Sigmoid colon (tissue), 7 donors: ENCODE measurements around the gene TMEM209. TPM values are rescaled to one million over a fixed set of nuclear protein-coding genes. Genes with fewer than 3 reads are reported as not detected.

Experiments
- DNase-seq: peaks from one replicate; pipeline ENCODE4 v3.0.0-alpha.2; 2019
- H3K27ac ChIP-seq, 4 donors: fragments of 200-600 bp; sonication (generic); one replicate each; pipeline ENCODE4 v1.5.1; 2016 to 2019; ENCODE audit warnings: mild to moderate bottlenecking in 1 of 4
- H3K27me3 ChIP-seq, 3 donors: fragments of 200-600 bp; sonication (generic); one replicate each; pipeline ENCODE4 v1.5.1; 2019; ENCODE audit warnings: mild to moderate bottlenecking in 1 of 3
- H3K36me3 ChIP-seq, 4 donors: fragments of 200-600 bp; sonication (generic); one replicate each; pipeline ENCODE4 v1.5.1; 2016 to 2019
- H3K4me1 ChIP-seq, 4 donors: fragments of 200-600 bp; sonication (generic); one replicate each; pipeline ENCODE4 v1.5.1; 2017 to 2019
- H3K4me3 ChIP-seq, 4 donors: fragments of 200-600 bp; sonication (generic); one replicate each; pipeline ENCODE4 v1.5.1; 2017 to 2019; ENCODE audit warnings: mild to moderate bottlenecking in 2 of 4, moderate library complexity in 1 of 4
- H3K9me3 ChIP-seq, 4 donors: fragments of 200-600 bp in 3 of 4; sonication (generic) in 3 of 4; one replicate each; pipeline versions ENCODE4 v1.5.1 to v1.6.1; 2013 to 2019
- EP300 ChIP-seq, 4 donors: sonication (generic); formaldehyde crosslinking; IDR thresholded peaks; one replicate each; pipeline ENCODE4 v1.6.1; 2017; ENCODE audit warnings: antibody characterized with exemption in 4 of 4
- POLR2A ChIP-seq, 2 donors: fragments of 450-650 bp; IDR thresholded peaks; one replicate each; pipeline ENCODE4 v1.6.1; 2016; ENCODE audit warnings: antibody characterized with exemption in 2 of 2, mild to moderate bottlenecking in 2 of 2, moderate library complexity in 2 of 2
- POLR2AphosphoS5 ChIP-seq, 4 donors: sonication (generic); formaldehyde crosslinking; IDR thresholded peaks; one replicate each; pipeline ENCODE4 v1.6.1; 2017; ENCODE audit warnings: antibody characterized with exemption in 4 of 4
- WGBS, 2 donors: extraction: QIAGEN DNeasy Blood & Tissue Kit; methylation state at CpG; one replicate each; pipeline ENCODE4 v1.1.7; 2013; 5-methylcytosine and 5-hydroxymethylcytosine counted together
- intact Hi-C: fragments of 100-400 bp; cut with DNase I; formaldehyde crosslinking; loops from one replicate; pipeline ENCODE4 v1.15.1; 2023
- polyA plus RNA-seq, 3 donors: library from polyadenylated mRNA; stranded (reverse); fragments of 200-250 nt; gene quantifications; one replicate each; pipeline ENCODE4 v1.2.3, GENCODE V29; 2013
- total RNA-seq, 4 donors: library from RNA; depleted of rRNA; stranded (reverse); fragments of >200 nt; gene quantifications; one replicate each; pipeline ENCODE4 v1.1.0, GENCODE V29; 2016
- TF ChIP-seq, protein P1 (sequence below), 4 experiments: fragments of 450-650 bp in 3 of 4; fragments of 200-600 bp in 1 of 4; IDR thresholded peaks; one replicate each; pipeline ENCODE4 v1.5.1; 2016 to 2019; ENCODE audit warnings: antibody characterized with exemption in 4 of 4, mild to moderate bottlenecking in 3 of 4, moderate library complexity in 2 of 4
- donor health status: healthy with polysubstance abuse.
- donor health status: Bipolar disorder and iron deficiency.
- donor health status: healthy.

The TMEM209 gene
- total and polyA plus RNA-seq, 7 donors: 3.0 to 9.9 (median 8.7) TPM

GRCh38 chr7:130137207-130137606, 68.0 kb downstream of the TMEM209 start:
- Histone ChIP-seq H3K27me3 (no peaks in the 10 kb centered on the region), H3K9me3 (no peaks in the 10 kb centered on the region), H3K4me3 (no peak overlapping the region), H3K36me3 (peaks cover 0 to 40% (median 8%) of the 10 kb centered on the region in 4 donors), H3K4me1 (peaks cover 0 to 15% (median 14%) of the 10 kb centered on the region in 4 donors), H3K27ac (no peak overlapping the region)
- WGBS, 2 donors: 96 to 99% methylated on average over 4 of the region's 4 CpGs
- intact Hi-C loops: no loop called here
- TF ChIP-seq EP300 (IDR thresholded peaks at IDR 0.05): no peak
- DNase-seq: no peak

DNA sequence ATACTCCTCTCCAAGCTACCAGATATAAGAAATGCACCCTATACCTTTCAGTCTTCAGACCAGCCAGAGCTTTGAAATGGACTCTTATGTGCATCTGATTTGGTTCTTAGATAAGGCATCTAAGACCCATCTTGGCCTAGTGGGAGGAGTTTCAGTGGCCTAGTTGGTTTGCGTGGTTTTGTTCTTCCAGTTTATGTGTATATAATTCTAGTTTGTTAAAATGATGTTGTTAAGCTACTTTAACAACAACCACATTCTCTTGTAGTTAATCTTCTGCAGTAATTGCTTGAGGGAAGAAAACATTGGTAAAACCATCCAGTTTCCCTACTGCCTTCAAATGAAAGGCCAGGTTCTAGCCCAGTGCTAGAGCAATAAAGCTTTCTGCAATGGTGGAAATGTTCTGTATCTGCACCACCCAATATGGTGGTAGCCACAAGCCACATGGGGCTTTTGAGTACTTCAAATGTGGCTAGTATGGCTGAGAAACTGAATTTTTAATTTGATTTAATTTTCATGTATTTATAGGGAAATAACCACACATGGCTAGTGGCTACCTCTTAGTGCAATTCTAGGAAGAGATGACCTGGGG, 68.5 kb downstream of the TMEM209 start:
- no peak overlapping the region for H3K27ac ChIP-seq
- H3K36me3 ChIP-seq: peaks cover 0 to 46% (median 8%) of the 10 kb centered on the region in 4 donors

GRCh38 chr7:130135208-130136205, 69.7 kb downstream of the TMEM209 start:
- WGBS, 2 donors: 95 to 96% methylated on average over 10 of the region's 10 CpGs
- Histone ChIP-seq H3K36me3 (peaks cover 0 to 57% (median 8%) of the 10 kb centered on the region in 4 donors), H3K9me3 (no peaks in the 10 kb centered on the region), H3K27ac (no peak overlapping the region), H3K4me3 (no peak overlapping the region), H3K4me1 (peaks cover 0 to under 1% (median 0%) of the 10 kb centered on the region in 4 donors), H3K27me3 (no peaks in the 10 kb centered on the region)
- DNase-seq: no peak
- intact Hi-C loops: no loop called here
- TF ChIP-seq, protein P1, sequence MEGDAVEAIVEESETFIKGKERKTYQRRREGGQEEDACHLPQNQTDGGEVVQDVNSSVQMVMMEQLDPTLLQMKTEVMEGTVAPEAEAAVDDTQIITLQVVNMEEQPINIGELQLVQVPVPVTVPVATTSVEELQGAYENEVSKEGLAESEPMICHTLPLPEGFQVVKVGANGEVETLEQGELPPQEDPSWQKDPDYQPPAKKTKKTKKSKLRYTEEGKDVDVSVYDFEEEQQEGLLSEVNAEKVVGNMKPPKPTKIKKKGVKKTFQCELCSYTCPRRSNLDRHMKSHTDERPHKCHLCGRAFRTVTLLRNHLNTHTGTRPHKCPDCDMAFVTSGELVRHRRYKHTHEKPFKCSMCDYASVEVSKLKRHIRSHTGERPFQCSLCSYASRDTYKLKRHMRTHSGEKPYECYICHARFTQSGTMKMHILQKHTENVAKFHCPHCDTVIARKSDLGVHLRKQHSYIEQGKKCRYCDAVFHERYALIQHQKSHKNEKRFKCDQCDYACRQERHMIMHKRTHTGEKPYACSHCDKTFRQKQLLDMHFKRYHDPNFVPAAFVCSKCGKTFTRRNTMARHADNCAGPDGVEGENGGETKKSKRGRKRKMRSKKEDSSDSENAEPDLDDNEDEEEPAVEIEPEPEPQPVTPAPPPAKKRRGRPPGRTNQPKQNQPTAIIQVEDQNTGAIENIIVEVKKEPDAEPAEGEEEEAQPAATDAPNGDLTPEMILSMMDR (IDR thresholded peaks at IDR 0.05): no peak
- no peak for TF ChIP-seq EP300 (IDR thresholded peaks at IDR 0.05)
- no peak for TF ChIP-seq POLR2A (IDR thresholded peaks at IDR 0.05)
- no peak for TF ChIP-seq POLR2AphosphoS5 (IDR thresholded peaks at IDR 0.05)

More for the DNA sequence above, 68.5 kb downstream of the TMEM209 start:
- 89 to 94% methylated on average over 1 of the region's 1 CpG for WGBS, 2 donors
- H3K27me3 ChIP-seq: no peaks in the 10 kb centered on the region
- intact Hi-C loops: no loop called here
- H3K9me3 ChIP-seq: no peaks in the 10 kb centered on the region
- TF ChIP-seq EP300 (IDR thresholded peaks at IDR 0.05) (no peak), POLR2A (IDR thresholded peaks at IDR 0.05) (no peak), POLR2AphosphoS5 (IDR thresholded peaks at IDR 0.05) (no peak)
- TF ChIP-seq, protein P1 (IDR thresholded peaks at IDR 0.05): no peak
- peaks cover 0 to 11% (median 9%) of the 10 kb centered on the region in 4 donors for H3K4me1 ChIP-seq
- no peak for DNase-seq
- H3K4me3 ChIP-seq: no peak overlapping the region

DNA sequence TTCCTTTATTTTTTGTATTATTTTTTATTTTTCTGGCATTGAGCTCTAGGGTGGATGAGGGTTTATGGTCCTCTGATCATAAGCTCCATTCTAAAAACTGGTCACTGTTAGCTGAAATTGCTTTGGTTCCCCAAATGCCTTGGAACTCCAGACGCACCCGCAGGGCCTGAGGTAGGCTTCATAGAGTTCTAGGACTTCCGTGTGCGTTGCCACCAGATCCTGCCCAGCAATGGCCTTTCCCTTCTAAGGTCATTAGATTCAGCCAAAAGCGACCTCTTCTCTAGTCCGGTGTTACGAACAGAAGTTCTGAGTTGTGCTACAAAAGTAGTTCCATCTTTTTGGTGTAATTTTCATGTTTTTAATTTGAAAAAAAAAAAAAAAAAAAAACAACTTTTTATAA, 70.5 kb downstream of the TMEM209 start:
- TF ChIP-seq EP300 (IDR thresholded peaks at IDR 0.05) (no peak), POLR2AphosphoS5 (IDR thresholded peaks at IDR 0.05) (no peak), POLR2A (IDR thresholded peaks at IDR 0.05) (no peak)
- TF ChIP-seq, protein P1 (IDR thresholded peaks at IDR 0.05): no peak
- Histone ChIP-seq H3K4me1 (no peaks in the 10 kb centered on the region), H3K27me3 (no peaks in the 10 kb centered on the region), H3K36me3 (peaks cover 0 to 65% (median 8%) of the 10 kb centered on the region in 4 donors), H3K4me3 (no peak overlapping the region), H3K27ac (no peak overlapping the region), H3K9me3 (no peaks in the 10 kb centered on the region)
- no peak for DNase-seq
- WGBS, 2 donors: 97 to 98% methylated on average over 7 of the region's 7 CpGs
- intact Hi-C loops: no loop called here

GRCh38 chr7:130134106-130134636, 71.0 kb downstream of the TMEM209 start:
- intact Hi-C loops: no loop called here
- no peak for TF ChIP-seq EP300 (IDR thresholded peaks at IDR 0.05)
- TF ChIP-seq POLR2AphosphoS5 (IDR thresholded peaks at IDR 0.05): no peak
- no peak for TF ChIP-seq POLR2A (IDR thresholded peaks at IDR 0.05)
- WGBS, 2 donors: 94 to 98% methylated on average over 4 of the region's 4 CpGs
- Histone ChIP-seq H3K36me3 (peaks cover 0 to 71% (median 10%) of the 10 kb centered on the region in 4 donors), H3K4me3 (no peak overlapping the region), H3K27me3 (no peaks in the 10 kb centered on the region), H3K27ac (no peak overlapping the region), H3K4me1 (no peaks in the 10 kb centered on the region), H3K9me3 (no peaks in the 10 kb centered on the region)
- DNase-seq: no peak
